GM06990 (cell line): ENCODE data around the gene CNIH3.
"Not testable (repeated sequence)": the region's sequence is repeated elsewhere in the genome, so short reads cannot be mapped to it uniquely, and the experiment has no call there.

ENCODE experiments used
- DNase-seq: peaks from one replicate; pipeline ENCODE4 v3.0.0-alpha.2; 2011; ENCODE audit not compliant: insufficient read length; ENCODE audit errors: extremely low read depth
- H3K27me3 ChIP-seq: replicated peaks from 2 replicates; pipeline ENCODE4 v1.6.0; 2011; ENCODE audit warnings: low read length; ENCODE audit not compliant: control insufficient read depth, insufficient read depth
- H3K36me3 ChIP-seq: 2 replicates; pipeline ENCODE4 v1.5.1; 2011; ENCODE audit warnings: low read length; ENCODE audit not compliant: control insufficient read depth, insufficient read depth
- H3K4me3 ChIP-seq: replicated peaks from 2 replicates; pipeline ENCODE4 v1.5.1; 2011; ENCODE audit warnings: low read depth, mild to moderate bottlenecking, control low read depth, low read length
- TF ChIP-seq, protein P1 (sequence below): IDR thresholded peaks from 2 replicates; pipeline ENCODE4 v1.5.1; 2011; ENCODE audit warnings: low read length, control low read depth, mild to moderate bottlenecking, inconsistent platforms; ENCODE audit not compliant: insufficient read depth, poor library complexity, severe bottlenecking

The CNIH3 gene

DNA sequence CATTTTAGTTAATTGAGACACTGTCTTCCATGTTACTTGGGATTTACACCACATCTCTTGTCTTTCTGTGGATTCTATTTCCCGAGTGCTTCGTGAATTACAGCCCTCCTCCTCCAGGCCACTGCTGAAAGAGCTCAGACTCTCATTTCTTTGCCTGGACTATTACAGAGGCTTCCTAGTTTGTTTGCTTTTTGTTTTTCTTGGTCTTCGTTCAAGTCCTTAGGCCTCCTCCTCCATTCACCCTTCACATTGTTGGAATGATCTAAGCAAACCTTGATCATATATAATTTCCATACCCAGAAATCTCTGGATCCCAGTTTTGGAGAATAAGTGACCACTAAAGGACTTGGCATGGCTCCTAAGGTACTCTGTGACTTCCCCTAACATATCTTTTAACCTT lies 94.1 kb downstream of the CNIH3 start:
- Histone ChIP-seq H3K27me3 (no peaks in the 10 kb centered on the region), H3K4me3 (no peak overlapping the region), H3K36me3 (no peaks in the 10 kb centered on the region)
- TF ChIP-seq, protein P1, sequence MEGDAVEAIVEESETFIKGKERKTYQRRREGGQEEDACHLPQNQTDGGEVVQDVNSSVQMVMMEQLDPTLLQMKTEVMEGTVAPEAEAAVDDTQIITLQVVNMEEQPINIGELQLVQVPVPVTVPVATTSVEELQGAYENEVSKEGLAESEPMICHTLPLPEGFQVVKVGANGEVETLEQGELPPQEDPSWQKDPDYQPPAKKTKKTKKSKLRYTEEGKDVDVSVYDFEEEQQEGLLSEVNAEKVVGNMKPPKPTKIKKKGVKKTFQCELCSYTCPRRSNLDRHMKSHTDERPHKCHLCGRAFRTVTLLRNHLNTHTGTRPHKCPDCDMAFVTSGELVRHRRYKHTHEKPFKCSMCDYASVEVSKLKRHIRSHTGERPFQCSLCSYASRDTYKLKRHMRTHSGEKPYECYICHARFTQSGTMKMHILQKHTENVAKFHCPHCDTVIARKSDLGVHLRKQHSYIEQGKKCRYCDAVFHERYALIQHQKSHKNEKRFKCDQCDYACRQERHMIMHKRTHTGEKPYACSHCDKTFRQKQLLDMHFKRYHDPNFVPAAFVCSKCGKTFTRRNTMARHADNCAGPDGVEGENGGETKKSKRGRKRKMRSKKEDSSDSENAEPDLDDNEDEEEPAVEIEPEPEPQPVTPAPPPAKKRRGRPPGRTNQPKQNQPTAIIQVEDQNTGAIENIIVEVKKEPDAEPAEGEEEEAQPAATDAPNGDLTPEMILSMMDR = no peak
- DNase-seq = no peak

DNA sequence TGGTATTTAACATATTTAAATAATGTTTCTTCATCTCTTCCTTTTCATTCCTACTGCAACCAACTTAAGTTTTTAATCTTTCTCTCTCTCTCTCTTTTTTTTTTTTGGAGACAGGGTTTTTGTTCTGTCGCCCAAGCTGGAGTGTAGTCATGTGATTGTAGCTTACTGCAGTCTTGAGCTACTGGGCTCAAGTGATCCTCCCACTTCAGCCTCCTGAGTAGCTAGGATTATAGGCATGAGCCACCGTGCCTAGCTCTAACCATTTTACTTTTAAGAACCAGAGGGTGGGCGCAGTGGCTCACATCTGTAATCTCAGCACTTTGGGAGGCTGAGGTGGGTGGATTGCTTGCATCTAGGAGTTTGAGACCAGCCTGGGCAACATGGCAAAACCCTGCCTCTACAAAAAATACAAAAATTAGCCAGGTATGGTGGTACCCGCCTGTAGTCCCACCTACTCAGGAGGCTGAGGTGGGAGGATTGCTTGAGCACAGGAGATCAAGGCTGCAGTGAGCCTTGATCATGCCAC lies 95.2 kb downstream of the CNIH3 start:
- H3K27me3 ChIP-seq, H3K36me3 ChIP-seq, DNase-seq, H3K4me3 ChIP-seq: not testable (repeated sequence)

DNA sequence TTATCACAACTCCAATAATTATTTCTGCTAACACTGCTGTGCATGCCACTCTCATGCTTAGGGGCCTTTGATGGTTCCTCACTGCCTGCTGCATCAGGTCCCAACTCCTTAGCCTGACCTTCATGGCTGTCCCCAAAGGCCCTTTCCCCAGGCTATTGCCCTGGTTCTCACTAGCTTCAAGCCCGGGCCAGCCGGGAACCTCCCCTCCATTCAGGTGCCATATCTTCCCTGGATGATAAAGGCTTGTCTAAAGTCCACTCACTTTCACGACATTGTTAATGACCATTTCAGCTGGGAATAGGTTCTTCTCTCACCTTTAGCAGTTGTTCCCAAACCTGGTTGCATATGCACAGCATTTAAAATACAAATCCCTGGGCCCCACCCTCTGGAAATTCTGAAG lies 95.8 kb downstream of the CNIH3 start:
- TF ChIP-seq, protein P1 = no peak
- DNase-seq = no peak
- H3K36me3 ChIP-seq = no peaks in the 10 kb centered on the region
- no peaks in the 10 kb centered on the region for H3K27me3 ChIP-seq
- H3K4me3 ChIP-seq = no peak overlapping the region

DNA sequence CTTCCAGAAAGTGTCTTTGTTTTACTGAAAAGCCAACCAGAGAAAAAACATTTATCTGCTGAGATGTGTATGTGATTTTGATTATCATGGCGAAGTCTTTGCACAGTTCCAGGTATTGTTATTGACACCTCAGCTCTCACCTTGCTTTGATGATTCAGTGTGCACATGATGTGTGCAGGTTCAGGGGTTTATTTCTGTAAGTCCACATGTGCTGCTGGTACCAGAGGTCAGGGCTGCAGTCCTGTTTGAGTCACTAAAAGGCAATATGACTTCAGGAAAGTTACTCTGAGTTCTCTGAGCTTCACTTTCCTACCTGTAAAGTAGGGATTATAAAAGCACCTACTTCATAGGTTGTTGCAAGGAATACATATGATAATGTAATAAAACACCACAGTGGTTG lies 97.1 kb downstream of the CNIH3 start:
- TF ChIP-seq, protein P1 = no peak
- H3K27me3 ChIP-seq = no peaks in the 10 kb centered on the region
- no peak for DNase-seq
- no peak overlapping the region for H3K4me3 ChIP-seq
- no peaks in the 10 kb centered on the region for H3K36me3 ChIP-seq

DNA sequence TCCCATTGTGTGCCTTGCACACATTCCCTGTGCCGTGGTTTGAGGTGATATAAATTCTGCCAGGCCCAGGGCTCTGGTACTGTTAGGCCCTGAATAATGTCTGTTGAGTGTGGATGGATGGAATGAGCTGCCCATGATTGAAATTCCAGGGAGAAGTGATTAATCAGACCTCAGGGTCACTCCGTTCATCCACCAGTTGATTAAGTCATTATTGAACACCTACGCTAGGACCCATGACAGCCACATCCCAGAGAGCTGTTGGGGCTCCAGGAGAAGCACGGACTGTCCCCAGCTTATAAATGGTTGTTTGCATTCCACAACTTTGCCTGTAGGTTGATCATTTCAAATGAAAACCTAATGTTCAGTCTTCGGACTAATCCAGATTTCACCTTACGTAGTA lies 98.4 kb downstream of the CNIH3 start:
- TF ChIP-seq, protein P1 = no peak
- H3K27me3 ChIP-seq = no peaks in the 10 kb centered on the region
- DNase-seq = no peak
- H3K4me3 ChIP-seq = no peak overlapping the region
- H3K36me3 ChIP-seq = no peaks in the 10 kb centered on the region

DNA sequence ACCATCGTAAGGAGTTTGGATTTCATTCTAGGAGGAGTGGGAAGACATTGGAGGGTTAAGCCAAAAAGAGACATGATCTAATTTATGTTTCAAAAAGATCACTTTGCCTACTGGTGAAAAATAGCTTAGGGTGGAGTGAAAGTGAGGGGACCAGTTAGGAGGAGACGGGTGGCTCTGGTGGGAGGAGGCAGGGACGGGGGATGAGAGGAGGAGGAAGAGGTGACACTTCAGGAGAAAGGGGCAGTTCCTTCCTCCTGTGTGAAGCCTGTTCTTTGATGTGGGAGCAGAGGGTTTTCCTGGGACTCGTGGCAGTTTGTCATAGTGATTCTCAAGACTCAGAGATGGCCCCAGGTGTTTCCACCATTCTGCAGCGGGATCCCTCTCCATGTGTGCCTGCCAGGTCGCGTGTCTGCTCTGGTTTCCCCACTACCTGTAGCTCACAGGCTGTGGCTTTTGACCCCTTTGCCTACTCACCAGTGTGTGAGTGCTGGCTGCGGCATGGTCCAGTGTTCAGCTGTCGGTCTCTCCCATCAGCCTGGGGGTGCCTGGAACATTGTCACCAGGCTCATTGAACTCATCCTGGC lies 102.4 kb downstream of the CNIH3 start:
- Histone ChIP-seq H3K27me3 (no peaks in the 10 kb centered on the region), H3K4me3 (no peak overlapping the region)
- TF ChIP-seq, protein P1 = no peak

More for the DNA sequence above, 102.4 kb downstream of the CNIH3 start:
- H3K36me3 ChIP-seq = no peaks in the 10 kb centered on the region
- no peak for DNase-seq
